ENCODE results near the gene DCTD.

DCTD gene

GRCh38 chr4:182840108-182840507 is 77.1 kb downstream of the DCTD start:
- DNase-seq (ENCODE audit: low read depth in 2 of 2), result no peak

Data from stimulated activated CD4-positive, alpha-beta T cell treated with anti-CD3 and anti-CD28 coated beads, Interleukin-4, amount 100 ng/mL, for 48 hours (primary cell).